ENCODE data around the gene AGPAT2.

The AGPAT2 gene

GRCh38 chr9:136662656-136663581 lies 24.3 kb downstream of the AGPAT2 start, which contains the start of gene EGFL7:
Gene EGFL7, plus strand, starts transcription at chr9:136662916. Its CDS starts 5,367 bp downstream, at chr9:136668283.
- in situ Hi-C loops (cut with MboI; ENCODE audit: low pct_unique_long_range_greater_than_20kb, low sequenced_read_pairs, unreplicated experiment) = no loop called here
- TF ChIP-seq CTCF (IDR thresholded peaks at IDR 0.05; ENCODE audit: extremely low read depth, insufficient read depth, missing control alignments) = no peak
- no peak for DNase-seq (ENCODE audit: low spot score)

GRCh38 chr9:136662326-136662655 lies 25.0 kb downstream of the AGPAT2 start:
- no peak for TF ChIP-seq CTCF (IDR thresholded peaks at IDR 0.05; ENCODE audit: extremely low read depth, insufficient read depth, missing control alignments)
- in situ Hi-C loops (cut with MboI; ENCODE audit: low pct_unique_long_range_greater_than_20kb, low sequenced_read_pairs, unreplicated experiment) = no loop called here
- no peak for DNase-seq (ENCODE audit: low spot score)

GRCh38 chr9:136661641-136662325 lies 25.5 kb downstream of the AGPAT2 start:
- in situ Hi-C loops (cut with MboI; ENCODE audit: low pct_unique_long_range_greater_than_20kb, low sequenced_read_pairs, unreplicated experiment) = no loop called here
- TF ChIP-seq CTCF (IDR thresholded peaks at IDR 0.05; ENCODE audit: extremely low read depth, insufficient read depth, missing control alignments) = no peak
- DNase-seq (ENCODE audit: low spot score) = no peak

- no peak for DNase-seq (ENCODE audit: low spot score)
- no peak for TF ChIP-seq CTCF (IDR thresholded peaks at IDR 0.05; ENCODE audit: extremely low read depth, insufficient read depth, missing control alignments)
- in situ Hi-C loops (cut with MboI; ENCODE audit: low pct_unique_long_range_greater_than_20kb, low sequenced_read_pairs, unreplicated experiment) = no loop called here
Observed at GRCh38 chr9:136660971-136661550, 26.2 kb downstream of the AGPAT2 start.

- TF ChIP-seq CTCF (IDR thresholded peaks at IDR 0.05; ENCODE audit: extremely low read depth, insufficient read depth, missing control alignments) = no peak
- in situ Hi-C loops (cut with MboI; ENCODE audit: low pct_unique_long_range_greater_than_20kb, low sequenced_read_pairs, unreplicated experiment) = no loop called here
- no peak for DNase-seq (ENCODE audit: low spot score)
Observed at GRCh38 chr9:136659861-136660784, 27.1 kb downstream of the AGPAT2 start.

Measured in GM13977 (cell line).